Activated CD8-positive, alpha-beta T cell treated with anti-CD3 and anti-CD28 coated beads for 36 hours (primary cell): ENCODE results near the gene ADGRA3. TPM values are rescaled to one million over a fixed set of nuclear protein-coding genes. Genes with fewer than 3 reads are reported as not detected.

Experiments
- ATAC-seq: fragments of 200-7000 bp; cut with Tn5 transposase; one replicate; pipeline ENCODE4 v1.10.0; 2021; ENCODE audit warnings: mild to moderate bottlenecking, moderate library complexity
- CTCF ChIA-PET: fragments of 350-600 bp; sonication (Branson Sonifier 250); formaldehyde crosslinking; loops from one replicate; lab custom pipeline; 2021; ENCODE audit warnings: antibody characterized with exemption; lab: Charles Lee
- POLR2A ChIA-PET: fragments of 350-600 bp; sonication (Branson Sonifier 250); formaldehyde crosslinking; loops from one replicate; lab custom pipeline; 2021; ENCODE audit warnings: antibody characterized with exemption; lab: Charles Lee
- DNase-seq: peaks from one replicate; pipeline ENCODE4 v3.0.0-alpha.2; 2020
- H3K27ac Mint-ChIP-seq: one replicate; pipeline ENCODE4 v1.8.0; 2021; ENCODE audit warnings: mild to moderate bottlenecking, mixed read lengths
- H3K27me3 Mint-ChIP-seq: one replicate; pipeline ENCODE4 v1.8.0; 2021; ENCODE audit warnings: mixed read lengths
- H3K36me3 Mint-ChIP-seq: one replicate; pipeline ENCODE4 v1.8.0; 2021; ENCODE audit warnings: low read depth, mixed read lengths
- H3K4me1 Mint-ChIP-seq: one replicate; pipeline ENCODE4 v1.8.0; 2021; ENCODE audit warnings: low read depth, mixed read lengths
- H3K4me3 Mint-ChIP-seq: one replicate; pipeline ENCODE4 v1.8.0; 2021; ENCODE audit warnings: mild to moderate bottlenecking, moderate library complexity, mixed read lengths
- H3K9me3 Mint-ChIP-seq: one replicate; pipeline ENCODE4 v1.8.0; 2021; ENCODE audit warnings: mixed read lengths
- intact Hi-C: fragments of 100-400 bp; cut with micrococcal nuclease; formaldehyde crosslinking; loops from one replicate; pipeline ENCODE4 v1.10.0; 2022
- total RNA-seq, 2 experiments: library from RNA; stranded (reverse); gene quantifications; one replicate each; pipeline ENCODE4 v1.2.3, GENCODE V29; 2021
- TF ChIP-seq, protein P1 (sequence below): fragments of 200-600 bp; IDR thresholded peaks from one replicate; pipeline ENCODE4 v1.8.0; 2022; ENCODE audit warnings: antibody characterized with exemption, mild to moderate bottlenecking

The ADGRA3 gene
- total RNA-seq, 2 experiments from 2014 or later = 12.9 to 13.2 TPM

DNA sequence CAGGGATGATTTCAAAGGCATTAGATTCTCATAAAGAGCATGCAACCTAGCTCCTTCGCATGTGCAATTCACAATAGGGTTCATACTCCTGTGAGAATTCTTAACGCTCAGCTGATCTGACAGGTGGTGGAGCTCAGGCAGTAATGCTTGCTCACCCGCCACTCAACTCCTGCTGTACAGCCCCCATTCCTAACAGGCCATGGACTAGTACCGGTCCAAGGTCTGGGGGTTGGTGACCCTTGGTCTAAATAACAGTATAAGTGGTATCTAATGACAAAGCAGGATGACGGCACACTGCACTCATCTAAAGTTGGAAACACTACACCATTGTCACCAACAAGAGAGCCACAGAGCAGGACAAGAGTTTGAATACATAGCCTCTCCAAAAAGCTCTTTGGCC is 28.5 kb downstream of the ADGRA3 start:
- no peak overlapping the region for H3K4me3 Mint-ChIP-seq
- H3K9me3 Mint-ChIP-seq = no peaks in the 10 kb centered on the region
- POLR2A ChIA-PET = no interaction called here
- ATAC-seq = no peak
- TF ChIP-seq, protein P1, sequence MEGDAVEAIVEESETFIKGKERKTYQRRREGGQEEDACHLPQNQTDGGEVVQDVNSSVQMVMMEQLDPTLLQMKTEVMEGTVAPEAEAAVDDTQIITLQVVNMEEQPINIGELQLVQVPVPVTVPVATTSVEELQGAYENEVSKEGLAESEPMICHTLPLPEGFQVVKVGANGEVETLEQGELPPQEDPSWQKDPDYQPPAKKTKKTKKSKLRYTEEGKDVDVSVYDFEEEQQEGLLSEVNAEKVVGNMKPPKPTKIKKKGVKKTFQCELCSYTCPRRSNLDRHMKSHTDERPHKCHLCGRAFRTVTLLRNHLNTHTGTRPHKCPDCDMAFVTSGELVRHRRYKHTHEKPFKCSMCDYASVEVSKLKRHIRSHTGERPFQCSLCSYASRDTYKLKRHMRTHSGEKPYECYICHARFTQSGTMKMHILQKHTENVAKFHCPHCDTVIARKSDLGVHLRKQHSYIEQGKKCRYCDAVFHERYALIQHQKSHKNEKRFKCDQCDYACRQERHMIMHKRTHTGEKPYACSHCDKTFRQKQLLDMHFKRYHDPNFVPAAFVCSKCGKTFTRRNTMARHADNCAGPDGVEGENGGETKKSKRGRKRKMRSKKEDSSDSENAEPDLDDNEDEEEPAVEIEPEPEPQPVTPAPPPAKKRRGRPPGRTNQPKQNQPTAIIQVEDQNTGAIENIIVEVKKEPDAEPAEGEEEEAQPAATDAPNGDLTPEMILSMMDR = no peak
- peaks cover 2% of the 10 kb centered on the region for H3K36me3 Mint-ChIP-seq
- DNase-seq = no peak
- H3K27me3 Mint-ChIP-seq = no peaks in the 10 kb centered on the region
- no peak overlapping the region for H3K27ac Mint-ChIP-seq
- peaks cover 21% of the 10 kb centered on the region for H3K4me1 Mint-ChIP-seq
- intact Hi-C loops = no loop called here
- CTCF ChIA-PET = no interaction called here

DNA sequence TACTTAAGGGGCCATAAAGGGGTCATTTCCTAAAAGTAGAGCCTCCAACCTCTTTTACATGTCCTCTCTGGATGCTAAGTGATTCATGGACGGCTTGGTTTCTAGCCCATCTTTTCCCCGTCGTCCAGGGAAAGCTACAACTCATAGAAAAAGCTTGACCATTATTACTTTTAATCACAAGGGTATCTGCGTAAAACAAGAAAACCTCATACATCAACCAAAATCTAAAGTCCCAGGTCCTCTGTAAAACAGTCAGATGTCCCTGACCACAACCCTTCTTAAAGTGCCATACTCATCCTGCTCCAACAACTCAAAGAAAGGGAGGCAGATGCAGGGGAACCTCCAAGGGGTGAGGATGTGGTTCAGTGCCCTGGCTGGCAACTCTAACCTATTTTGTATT is 29.6 kb downstream of the ADGRA3 start:
- intact Hi-C loops = no loop called here

DNA sequence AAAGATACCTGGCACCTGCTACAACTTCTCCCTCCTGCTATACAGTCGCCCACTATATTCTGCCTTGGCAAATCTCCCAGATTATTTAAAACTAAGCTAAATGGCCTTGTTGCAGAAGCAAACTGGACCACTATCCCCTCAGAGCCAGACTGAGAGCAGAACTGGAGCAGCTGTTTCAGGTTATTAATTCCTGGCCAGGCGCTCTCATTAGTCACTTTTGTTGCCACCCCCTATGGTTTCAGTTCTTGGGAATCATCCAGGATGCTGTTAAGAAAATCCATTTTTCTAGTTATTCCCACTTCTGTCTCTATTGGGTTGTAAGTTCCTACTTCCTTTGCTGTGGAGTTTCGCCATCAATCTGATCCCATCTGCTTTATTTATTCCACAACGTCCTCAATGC is 30.1 kb downstream of the ADGRA3 start:
- TF ChIP-seq, protein P1 = no peak
- ChIA-PET POLR2A (interaction anchor here (1.2 kb wide), 1 partner anchor 184 kb away, joined by 4 read pairs; no protein-coding TSS in a partner anchor), CTCF (interaction anchor here (1.4 kb wide), 1 partner anchor 23 kb away, joined by 3 read pairs; no protein-coding TSS in a partner anchor)
- DNase-seq = no peak
- intact Hi-C loops = no loop called here
- no peaks in the 10 kb centered on the region for H3K27me3 Mint-ChIP-seq
- H3K36me3 Mint-ChIP-seq = peaks cover 4% of the 10 kb centered on the region
- H3K27ac Mint-ChIP-seq = no peak overlapping the region
- H3K9me3 Mint-ChIP-seq = no peaks in the 10 kb centered on the region
- no peak for ATAC-seq
- peaks cover 27% of the 10 kb centered on the region for H3K4me1 Mint-ChIP-seq
- H3K4me3 Mint-ChIP-seq = no peak overlapping the region

More for the DNA sequence above, 29.6 kb downstream of the ADGRA3 start:
- H3K4me1 Mint-ChIP-seq = peaks cover 22% of the 10 kb centered on the region
- ChIA-PET CTCF (no interaction called here), POLR2A (no interaction called here)
- no peak overlapping the region for H3K27ac Mint-ChIP-seq
- H3K27me3 Mint-ChIP-seq = no peaks in the 10 kb centered on the region
- H3K9me3 Mint-ChIP-seq = no peaks in the 10 kb centered on the region
- no peak for ATAC-seq
- H3K4me3 Mint-ChIP-seq = no peak overlapping the region
- no peak for DNase-seq
- TF ChIP-seq, protein P1 = no peak
- H3K36me3 Mint-ChIP-seq = peaks cover 2% of the 10 kb centered on the region

DNA sequence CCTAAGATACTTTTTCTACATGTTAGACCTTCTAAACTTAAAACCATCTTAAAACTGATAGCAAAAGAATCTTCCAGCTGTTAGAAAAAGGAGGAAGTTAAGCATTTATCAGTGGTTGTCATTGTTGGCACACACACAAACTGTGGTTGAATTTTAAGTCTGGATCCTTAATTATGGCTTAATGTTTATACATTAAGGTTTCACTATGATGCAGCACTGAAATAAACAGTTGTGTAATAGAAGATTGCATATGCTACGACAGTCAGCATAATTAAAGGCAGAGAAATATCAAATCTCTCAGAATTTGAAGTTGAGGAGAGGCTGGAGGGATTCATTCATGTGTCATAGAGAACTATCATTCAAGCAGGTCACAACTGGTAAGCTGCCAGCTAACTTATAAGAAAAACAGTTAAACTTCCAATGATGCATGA is 32.3 kb downstream of the ADGRA3 start:
- no peaks in the 10 kb centered on the region for H3K9me3 Mint-ChIP-seq
- H3K4me3 Mint-ChIP-seq = no peak overlapping the region
- ChIA-PET POLR2A (interaction anchor here (1.5 kb wide), 1 partner anchor 40 kb away, joined by 5 read pairs; no protein-coding TSS in a partner anchor), CTCF (no interaction called here)
- H3K27ac Mint-ChIP-seq = no peak overlapping the region
- H3K4me1 Mint-ChIP-seq = peaks cover 33% of the 10 kb centered on the region
- intact Hi-C loops = no loop called here
- H3K36me3 Mint-ChIP-seq = peaks cover 11% of the 10 kb centered on the region
- no peaks in the 10 kb centered on the region for H3K27me3 Mint-ChIP-seq
- ATAC-seq (no peak), DNase-seq (no peak)
- TF ChIP-seq, protein P1 = no peak

DNA sequence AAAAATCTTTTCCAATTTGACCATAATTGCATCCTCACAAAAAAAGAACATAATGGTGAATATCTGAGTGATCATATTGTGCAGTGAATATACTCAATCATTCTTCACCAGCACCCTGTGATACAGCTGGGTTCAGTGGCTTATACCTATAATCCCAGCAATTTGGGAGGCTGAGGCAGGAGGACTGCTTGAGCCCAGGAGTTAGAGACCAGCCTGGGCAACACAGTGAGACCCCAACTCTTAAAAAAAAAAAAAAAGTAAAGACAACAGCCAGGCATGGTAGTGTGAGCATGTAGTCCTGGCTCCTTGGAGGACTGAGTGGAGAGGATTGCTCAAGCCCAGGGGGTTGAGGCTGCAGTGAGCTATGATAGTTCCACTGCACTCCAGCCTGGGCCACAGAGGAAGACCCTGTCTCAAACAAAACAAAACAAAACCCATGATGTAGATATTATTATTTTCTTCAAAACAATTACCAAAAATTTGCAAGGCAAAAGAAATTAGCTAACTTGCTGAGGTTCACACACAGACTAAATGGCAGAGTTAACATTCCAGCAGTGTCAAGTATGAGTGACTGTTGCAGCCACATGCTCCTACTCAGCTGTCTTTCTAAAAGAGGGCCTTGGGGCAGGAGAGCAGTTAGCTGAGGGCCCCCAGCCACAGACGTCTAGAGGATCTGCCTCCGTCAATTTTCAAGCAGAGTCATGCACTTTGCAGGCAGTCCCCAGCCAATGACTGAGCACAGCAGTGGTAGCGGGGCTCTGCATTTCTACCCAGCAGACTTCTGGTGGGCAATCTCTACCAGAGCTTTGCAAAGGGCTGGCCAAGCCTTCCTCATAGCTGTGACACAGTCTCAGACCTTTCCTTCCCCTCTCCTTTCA is 33.4 kb downstream of the ADGRA3 start:
- ATAC-seq = peak; percentile 6
- TF ChIP-seq, protein P1 = no peak
- H3K4me1 Mint-ChIP-seq = peaks cover 36% of the 10 kb centered on the region

More for the DNA sequence above, 33.4 kb downstream of the ADGRA3 start:
- H3K27me3 Mint-ChIP-seq = no peaks in the 10 kb centered on the region
- no peak overlapping the region for H3K27ac Mint-ChIP-seq
- DNase-seq = no peak
- CTCF ChIA-PET = no interaction called here
- H3K9me3 Mint-ChIP-seq = no peaks in the 10 kb centered on the region
- intact Hi-C loops = no loop called here
- H3K4me3 Mint-ChIP-seq = no peak overlapping the region
- peaks cover 11% of the 10 kb centered on the region for H3K36me3 Mint-ChIP-seq
- POLR2A ChIA-PET = interaction anchor here (1.5 kb wide), 1 partner anchor 39 kb away, joined by 5 read pairs; no protein-coding TSS in a partner anchor
